HepG2 (cell line): ENCODE data around the gene DDR1. TPM values are rescaled to one million over a fixed set of nuclear protein-coding genes. Genes with fewer than 3 reads are reported as not detected.
A peak's percentile ranks its signal among the peaks of the same experiment; 100 is the strongest.

Experiments used
- HDAC6 ChIP-seq: fragments of 200-600 bp; sonication (generic); IDR thresholded peaks from 2 replicates; pipeline ENCODE4 v1.7.0; 2017; ENCODE audit warnings: mild to moderate bottlenecking, antibody characterized with exemption, low read length, low read depth
- MEIS1 ChIP-seq: sonication (generic); formaldehyde crosslinking; IDR thresholded peaks from 2 replicates; pipeline ENCODE4 v1.9.0; 2021; ENCODE audit warnings: mild to moderate bottlenecking, missing genetic modification reagents, moderate library complexity, borderline replicate concordance
- NCOA1 ChIP-seq: sonication (generic); formaldehyde crosslinking; IDR thresholded peaks from 2 replicates; pipeline ENCODE4 v1.9.0; 2021; ENCODE audit warnings: missing genetic modification reagents
- NR2F1 ChIP-seq, 2 experiments: fragments of 450-650 bp in 1 of 2; formaldehyde crosslinking in 1 of 2; IDR thresholded peaks; 2 replicates each; pipeline versions ENCODE4 v1.5.0 to v1.6.1; 2016 to 2020; ENCODE audit warnings: mild to moderate bottlenecking in 1 of 2, missing compliant biosample characterization in 1 of 2, missing genetic modification reagents in 1 of 2, moderate library complexity in 1 of 2
- RFX1 ChIP-seq: fragments of 450-650 bp; IDR thresholded peaks from 2 replicates; pipeline ENCODE4 v1.6.1; 2017
- SIN3B ChIP-seq: fragments of 150-350 bp; IDR thresholded peaks from 2 replicates; pipeline ENCODE4 v1.6.1; 2014; ENCODE audit warnings: low read length
- ZBTB20 ChIP-seq: sonication (generic); formaldehyde crosslinking; IDR thresholded peaks from 2 replicates; pipeline ENCODE4 v1.8.1; 2023; ENCODE audit warnings: missing genetic modification reagents, low read depth, mild to moderate bottlenecking, borderline replicate concordance
- ZFP36L1 ChIP-seq: sonication (generic); formaldehyde crosslinking; IDR thresholded peaks from 2 replicates; pipeline ENCODE4 v1.8.0; 2022; ENCODE audit warnings: mild to moderate bottlenecking, missing genetic modification reagents, moderate library complexity
- ZNF138 ChIP-seq: sonication (generic); formaldehyde crosslinking; IDR thresholded peaks from 2 replicates; pipeline ENCODE4 v1.5.0; 2020; ENCODE audit warnings: mild to moderate bottlenecking, low read depth, missing genetic modification reagents
- ZNF557 ChIP-seq: sonication (generic); formaldehyde crosslinking; IDR thresholded peaks from 2 replicates; pipeline ENCODE4 v1.4.0; 2020; ENCODE audit warnings: missing genetic modification reagents
- polyA plus RNA-seq, 8 experiments: library from polyadenylated mRNA; depleted of rRNA in 3 of 8; stranded (reverse) in 7 of 8; unstranded in 1 of 8; fragments of >200 nt; fragmentation: Illumina TruSeq in 4 of 8; extraction: Trizol in 4 of 8; gene quantifications; 2 replicates each; pipeline versions ENCODE4 v1.2.1 to v1.2.3, GENCODE V29; 2011 to 2016; ENCODE audit warnings: low read depth in 4 of 8, missing spikeins in 1 of 8, mixed read lengths in 1 of 8; ENCODE audit not compliant: insufficient read depth in 1 of 8
- total RNA-seq, 5 experiments: library from RNA; depleted of rRNA; stranded (reverse); fragments of >200 nt; fragmentation: Illumina TruSeq; extraction: Trizol; gene quantifications; 2 replicates each; pipeline ENCODE4 v1.2.3, GENCODE V29; 2016; ENCODE audit warnings: low read depth in 1 of 5
- TF ChIP-seq, protein P1 (sequence below), 2 experiments: fragments of 450-650 bp in 1 of 2; sonication (generic) in 1 of 2; formaldehyde crosslinking in 1 of 2; IDR thresholded peaks; 2 replicates each; pipeline versions ENCODE4 v1.6.1 to v1.8.0; 2016 to 2022; ENCODE audit warnings: antibody characterized with exemption in 1 of 2, mild to moderate bottlenecking in 1 of 2, missing genetic modification reagents in 1 of 2
- TF ChIP-seq, protein P2 (sequence below): sonication (generic); formaldehyde crosslinking; IDR thresholded peaks from 2 replicates; pipeline ENCODE4 v1.4.0; 2020; ENCODE audit warnings: missing genetic modification reagents, borderline replicate concordance
- TF ChIP-seq, protein P3 (sequence below): IDR thresholded peaks from 2 replicates; pipeline ENCODE4 v1.6.1; 2012; ENCODE audit warnings: low read depth, low read length, improper control_type of control experiment

DDR1 gene
- total and polyA plus RNA-seq, 2 of the 13 experiments (the other 11 are each of a cell fraction or from before 2014, with no cell fraction given): 16.7 to 20.2 TPM

DNA sequence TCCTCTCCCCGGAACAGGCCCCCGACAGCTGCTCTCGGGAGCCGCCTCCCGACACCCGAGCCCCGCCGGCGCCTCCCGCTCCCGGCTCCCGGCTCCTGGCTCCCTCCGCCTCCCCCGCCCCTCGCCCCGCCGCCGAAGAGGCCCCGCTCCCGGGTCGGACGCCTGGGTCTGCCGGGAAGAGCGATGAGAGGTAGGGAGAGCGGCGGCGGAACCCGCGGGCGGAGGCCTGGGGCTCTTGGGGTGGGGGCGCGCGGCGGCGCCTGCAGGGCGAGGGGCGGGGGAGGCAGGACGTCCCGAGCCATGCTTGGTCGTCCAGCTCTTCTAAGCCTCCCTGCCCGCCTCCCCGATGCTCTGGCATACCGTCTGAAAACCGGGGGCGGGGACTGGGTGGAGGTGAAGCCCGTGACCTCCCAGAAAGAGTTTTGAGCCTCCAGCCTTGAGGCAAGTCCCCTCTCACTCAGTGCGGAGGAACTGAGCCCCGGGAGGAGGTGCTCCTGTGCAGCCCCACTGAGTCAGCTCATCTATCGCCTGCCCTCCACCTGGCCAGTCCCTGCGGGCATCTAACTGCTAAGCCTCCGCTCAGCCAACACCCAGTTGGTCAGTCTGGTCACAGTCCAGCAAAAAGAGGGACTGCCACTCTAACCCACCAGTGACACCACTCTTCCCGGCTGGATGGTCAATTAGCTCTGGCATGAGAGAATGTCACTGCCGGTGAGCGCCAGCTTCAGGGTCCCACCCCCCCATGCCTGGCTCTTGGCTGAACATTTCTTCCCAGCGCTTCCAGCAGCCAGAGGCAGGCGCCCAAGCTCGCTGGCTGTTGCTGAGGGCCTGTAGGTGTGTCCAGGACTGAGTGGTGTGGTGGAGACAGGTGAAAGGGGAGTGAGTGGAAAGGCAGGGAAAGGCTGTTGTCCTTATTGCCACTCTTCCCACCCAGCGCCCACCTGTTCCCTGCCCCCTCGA is 482 bp downstream of the DDR1 start (continued):
- TF ChIP-seq, protein P1, sequence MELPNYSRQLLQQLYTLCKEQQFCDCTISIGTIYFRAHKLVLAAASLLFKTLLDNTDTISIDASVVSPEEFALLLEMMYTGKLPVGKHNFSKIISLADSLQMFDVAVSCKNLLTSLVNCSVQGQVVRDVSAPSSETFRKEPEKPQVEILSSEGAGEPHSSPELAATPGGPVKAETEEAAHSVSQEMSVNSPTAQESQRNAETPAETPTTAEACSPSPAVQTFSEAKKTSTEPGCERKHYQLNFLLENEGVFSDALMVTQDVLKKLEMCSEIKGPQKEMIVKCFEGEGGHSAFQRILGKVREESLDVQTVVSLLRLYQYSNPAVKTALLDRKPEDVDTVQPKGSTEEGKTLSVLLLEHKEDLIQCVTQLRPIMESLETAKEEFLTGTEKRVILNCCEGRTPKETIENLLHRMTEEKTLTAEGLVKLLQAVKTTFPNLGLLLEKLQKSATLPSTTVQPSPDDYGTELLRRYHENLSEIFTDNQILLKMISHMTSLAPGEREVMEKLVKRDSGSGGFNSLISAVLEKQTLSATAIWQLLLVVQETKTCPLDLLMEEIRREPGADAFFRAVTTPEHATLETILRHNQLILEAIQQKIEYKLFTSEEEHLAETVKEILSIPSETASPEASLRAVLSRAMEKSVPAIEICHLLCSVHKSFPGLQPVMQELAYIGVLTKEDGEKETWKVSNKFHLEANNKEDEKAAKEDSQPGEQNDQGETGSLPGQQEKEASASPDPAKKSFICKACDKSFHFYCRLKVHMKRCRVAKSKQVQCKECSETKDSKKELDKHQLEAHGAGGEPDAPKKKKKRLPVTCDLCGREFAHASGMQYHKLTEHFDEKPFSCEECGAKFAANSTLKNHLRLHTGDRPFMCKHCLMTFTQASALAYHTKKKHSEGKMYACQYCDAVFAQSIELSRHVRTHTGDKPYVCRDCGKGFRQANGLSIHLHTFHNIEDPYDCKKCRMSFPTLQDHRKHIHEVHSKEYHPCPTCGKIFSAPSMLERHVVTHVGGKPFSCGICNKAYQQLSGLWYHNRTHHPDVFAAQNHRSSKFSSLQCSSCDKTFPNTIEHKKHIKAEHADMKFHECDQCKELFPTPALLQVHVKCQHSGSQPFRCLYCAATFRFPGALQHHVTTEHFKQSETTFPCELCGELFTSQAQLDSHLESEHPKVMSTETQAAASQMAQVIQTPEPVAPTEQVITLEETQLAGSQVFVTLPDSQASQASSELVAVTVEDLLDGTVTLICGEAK (IDR thresholded peaks at IDR 0.05): no peak
- TF ChIP-seq, protein P1 (CRISPR knock-in tag; IDR thresholded peaks at IDR 0.05): no peak
- TF ChIP-seq, protein P2, sequence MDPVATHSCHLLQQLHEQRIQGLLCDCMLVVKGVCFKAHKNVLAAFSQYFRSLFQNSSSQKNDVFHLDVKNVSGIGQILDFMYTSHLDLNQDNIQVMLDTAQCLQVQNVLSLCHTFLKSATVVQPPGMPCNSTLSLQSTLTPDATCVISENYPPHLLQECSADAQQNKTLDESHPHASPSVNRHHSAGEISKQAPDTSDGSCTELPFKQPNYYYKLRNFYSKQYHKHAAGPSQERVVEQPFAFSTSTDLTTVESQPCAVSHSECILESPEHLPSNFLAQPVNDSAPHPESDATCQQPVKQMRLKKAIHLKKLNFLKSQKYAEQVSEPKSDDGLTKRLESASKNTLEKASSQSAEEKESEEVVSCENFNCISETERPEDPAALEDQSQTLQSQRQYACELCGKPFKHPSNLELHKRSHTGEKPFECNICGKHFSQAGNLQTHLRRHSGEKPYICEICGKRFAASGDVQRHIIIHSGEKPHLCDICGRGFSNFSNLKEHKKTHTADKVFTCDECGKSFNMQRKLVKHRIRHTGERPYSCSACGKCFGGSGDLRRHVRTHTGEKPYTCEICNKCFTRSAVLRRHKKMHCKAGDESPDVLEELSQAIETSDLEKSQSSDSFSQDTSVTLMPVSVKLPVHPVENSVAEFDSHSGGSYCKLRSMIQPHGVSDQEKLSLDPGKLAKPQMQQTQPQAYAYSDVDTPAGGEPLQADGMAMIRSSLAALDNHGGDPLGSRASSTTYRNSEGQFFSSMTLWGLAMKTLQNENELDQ (CRISPR knock-in tag): no peak
- no peak for TF ChIP-seq ZNF138
- no peak for TF ChIP-seq RFX1
- TF ChIP-seq ZBTB20 (CRISPR knock-in tag): no peak
- TF ChIP-seq, protein P3, sequence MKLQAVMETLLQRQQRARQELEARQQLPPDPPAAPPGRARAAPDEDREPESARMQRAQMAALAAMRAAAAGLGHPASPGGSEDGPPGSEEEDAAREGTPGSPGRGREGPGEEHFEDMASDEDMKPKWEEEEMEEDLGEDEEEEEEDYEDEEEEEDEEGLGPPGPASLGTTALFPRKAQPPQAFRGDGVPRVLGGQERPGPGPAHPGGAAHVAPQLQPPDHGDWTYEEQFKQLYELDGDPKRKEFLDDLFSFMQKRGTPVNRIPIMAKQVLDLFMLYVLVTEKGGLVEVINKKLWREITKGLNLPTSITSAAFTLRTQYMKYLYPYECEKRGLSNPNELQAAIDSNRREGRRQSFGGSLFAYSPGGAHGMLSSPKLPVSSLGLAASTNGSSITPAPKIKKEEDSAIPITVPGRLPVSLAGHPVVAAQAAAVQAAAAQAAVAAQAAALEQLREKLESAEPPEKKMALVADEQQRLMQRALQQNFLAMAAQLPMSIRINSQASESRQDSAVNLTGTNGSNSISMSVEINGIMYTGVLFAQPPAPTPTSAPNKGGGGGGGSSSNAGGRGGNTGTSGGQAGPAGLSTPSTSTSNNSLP: no peak
- TF ChIP-seq NR2F1 (CRISPR knock-in tag; IDR thresholded peaks at IDR 0.05): no peak
- TF ChIP-seq ZFP36L1 (CRISPR knock-in tag): no peak
- TF ChIP-seq HDAC6: no peak
- TF ChIP-seq MEIS1 (CRISPR knock-in tag): peak; percentile 61; the same call in 1 of the 2 replicates
- TF ChIP-seq SIN3B: no peak
- TF ChIP-seq NCOA1 (CRISPR knock-in tag): no peak
- TF ChIP-seq ZNF557 (CRISPR knock-in tag): no peak
